RWPE1 (cell line): ENCODE measurements around the gene RHOBTB3.

Experiments used
- CTCF ChIA-PET: fragments of 350-600 bp; sonication (Branson Sonifier 250); formaldehyde crosslinking; extraction: SDS; loops from one replicate; lab custom pipeline; 2021; lab: Yijun Ruan, JAX
- POLR2A ChIA-PET: fragments of 400-600 bp; formaldehyde crosslinking; extraction: SDS; loops from one replicate; lab custom pipeline; 2020; ENCODE audit warnings: antibody characterized with exemption; ENCODE audit not compliant: low non-redundant PET; lab: Yijun Ruan, JAX
- DNase-seq: peaks from one replicate; pipeline ENCODE4 v3.0.0; 2012; ENCODE audit warnings: low spot score
- H3K27ac ChIP-seq: fragments of 450-650 bp; 2 replicates; pipeline ENCODE4 v1.5.1; 2017
- TF ChIP-seq, protein P1 (sequence below): fragments of 450-650 bp; conservative IDR thresholded peaks from 2 replicates; pipeline ENCODE4 v1.5.1; 2017; ENCODE audit warnings: low read depth, mild to moderate bottlenecking

Gene RHOBTB3

DNA sequence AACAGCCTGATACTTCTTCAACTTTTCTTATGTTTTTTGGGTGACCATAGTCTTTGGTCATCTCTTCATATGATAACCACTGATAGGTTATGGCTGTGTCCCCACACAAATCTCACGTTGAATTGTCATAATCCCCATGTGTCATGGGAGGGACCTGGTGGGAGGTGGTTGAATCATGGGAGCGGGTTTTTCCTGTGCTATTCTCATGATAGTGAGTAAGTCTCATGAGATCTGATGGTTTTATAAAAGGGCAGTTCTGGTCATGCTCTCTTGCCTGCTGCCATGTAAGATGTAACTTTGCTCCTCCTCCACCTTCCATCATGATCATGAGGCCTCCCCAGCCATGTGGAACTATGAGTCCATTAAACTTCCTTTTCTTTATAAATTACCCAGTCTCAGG lies 8.7 kb downstream of the RHOBTB3 start:
- no peak overlapping the region for H3K27ac ChIP-seq
- POLR2A ChIA-PET = no interaction called here
- CTCF ChIA-PET = no interaction called here

DNA sequence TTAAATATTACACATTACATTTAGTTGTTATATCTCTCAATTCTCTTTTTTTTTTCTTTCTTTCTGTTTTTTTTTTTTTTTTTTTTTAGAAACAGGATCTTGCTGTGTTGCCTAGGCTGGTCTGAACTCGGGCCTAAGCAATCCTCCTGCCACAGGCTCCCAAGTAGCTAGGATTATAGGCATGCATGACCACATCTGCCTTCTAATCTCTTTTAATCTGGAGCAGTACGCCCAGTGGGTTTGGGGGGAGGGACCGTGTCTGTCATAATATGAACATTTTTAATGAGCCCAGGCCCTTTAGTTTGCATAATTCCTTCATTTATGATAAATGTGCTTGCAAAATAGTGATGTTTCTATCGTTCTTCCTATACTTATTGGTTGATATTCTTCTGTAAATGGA lies 10.3 kb downstream of the RHOBTB3 start:
- DNase-seq = no peak
- ChIA-PET POLR2A (no interaction called here), CTCF (interaction anchor here (0.5 kb wide), 1 partner anchor 136 kb away, joined by 4 read pairs; no protein-coding TSS in a partner anchor)
- TF ChIP-seq, protein P1, sequence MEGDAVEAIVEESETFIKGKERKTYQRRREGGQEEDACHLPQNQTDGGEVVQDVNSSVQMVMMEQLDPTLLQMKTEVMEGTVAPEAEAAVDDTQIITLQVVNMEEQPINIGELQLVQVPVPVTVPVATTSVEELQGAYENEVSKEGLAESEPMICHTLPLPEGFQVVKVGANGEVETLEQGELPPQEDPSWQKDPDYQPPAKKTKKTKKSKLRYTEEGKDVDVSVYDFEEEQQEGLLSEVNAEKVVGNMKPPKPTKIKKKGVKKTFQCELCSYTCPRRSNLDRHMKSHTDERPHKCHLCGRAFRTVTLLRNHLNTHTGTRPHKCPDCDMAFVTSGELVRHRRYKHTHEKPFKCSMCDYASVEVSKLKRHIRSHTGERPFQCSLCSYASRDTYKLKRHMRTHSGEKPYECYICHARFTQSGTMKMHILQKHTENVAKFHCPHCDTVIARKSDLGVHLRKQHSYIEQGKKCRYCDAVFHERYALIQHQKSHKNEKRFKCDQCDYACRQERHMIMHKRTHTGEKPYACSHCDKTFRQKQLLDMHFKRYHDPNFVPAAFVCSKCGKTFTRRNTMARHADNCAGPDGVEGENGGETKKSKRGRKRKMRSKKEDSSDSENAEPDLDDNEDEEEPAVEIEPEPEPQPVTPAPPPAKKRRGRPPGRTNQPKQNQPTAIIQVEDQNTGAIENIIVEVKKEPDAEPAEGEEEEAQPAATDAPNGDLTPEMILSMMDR = no peak
- H3K27ac ChIP-seq = no peak overlapping the region

More for the DNA sequence above, 8.7 kb downstream of the RHOBTB3 start:
- TF ChIP-seq, protein P1 = no peak
- no peak for DNase-seq

DNA sequence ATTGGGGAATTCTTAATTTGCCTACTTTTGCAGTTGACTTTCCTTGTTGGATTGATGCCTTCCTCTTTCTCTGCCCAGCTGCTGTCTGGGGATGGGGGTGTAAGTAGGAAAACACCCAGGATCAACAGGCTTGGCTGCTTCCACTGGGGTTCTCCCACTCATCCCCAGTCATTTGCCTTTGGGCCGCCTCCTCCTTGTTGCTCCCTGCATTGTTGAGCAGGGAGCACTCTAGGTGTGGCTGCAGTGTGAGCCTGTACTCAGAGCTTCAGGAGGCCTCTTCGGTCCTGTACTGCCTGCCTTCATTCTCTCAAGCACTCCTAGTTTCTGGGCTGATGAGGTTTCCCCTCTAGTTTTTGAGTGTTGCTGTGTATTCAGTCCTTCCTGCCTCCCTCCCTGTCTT lies 12.1 kb downstream of the RHOBTB3 start:
- TF ChIP-seq, protein P1 = no peak
- ChIA-PET POLR2A (no interaction called here), CTCF (interaction anchor here (0.5 to 1.6 kb wide), 2 partner anchors 12 to 271 kb away, joined by 3 read pairs; partner anchors contain the start of gene RHOBTB3)
- H3K27ac ChIP-seq = no peak overlapping the region
- DNase-seq = no peak

DNA sequence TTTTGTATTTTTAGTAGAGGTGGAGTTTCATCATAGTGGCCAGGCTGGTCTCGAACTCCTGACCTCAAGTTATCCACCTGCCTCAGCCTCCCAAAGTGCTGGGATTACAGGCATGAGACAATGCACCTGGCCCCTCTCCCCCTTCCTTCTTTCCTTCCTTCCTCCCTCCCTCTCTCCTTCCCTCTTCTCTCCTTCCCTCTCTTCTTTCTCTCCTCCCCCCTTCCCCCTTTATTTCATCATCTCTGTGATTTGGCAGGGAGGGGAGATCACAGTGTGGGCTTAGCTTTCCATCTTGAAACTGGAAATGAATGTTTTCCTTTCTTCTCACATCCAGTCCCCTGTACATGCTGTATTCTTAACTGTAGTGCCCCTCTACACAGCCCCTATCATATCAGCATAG lies 12.7 kb downstream of the RHOBTB3 start:
- no peak for DNase-seq
- CTCF ChIA-PET = no interaction called here
- TF ChIP-seq, protein P1 = no peak

DNA sequence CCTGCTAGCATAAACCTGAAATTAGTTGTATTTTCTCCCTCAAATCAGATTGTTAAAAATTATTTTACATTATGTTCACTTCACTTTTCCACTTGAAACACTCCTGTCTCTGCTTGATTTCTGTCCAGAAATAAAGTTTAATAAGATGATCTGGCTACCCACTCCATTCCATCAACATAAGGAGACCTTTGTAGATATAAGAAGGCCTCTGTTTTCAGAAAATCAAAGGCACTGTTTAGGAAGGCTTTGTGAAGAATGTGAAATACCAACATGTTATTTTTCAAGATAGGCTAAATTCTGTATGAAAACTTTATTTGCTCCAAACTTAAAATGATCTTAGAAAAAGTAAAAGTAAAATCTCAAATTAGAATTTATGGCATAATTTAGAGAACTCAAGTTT lies 15.1 kb downstream of the RHOBTB3 start:
- TF ChIP-seq, protein P1 = no peak
- no peak for DNase-seq
- ChIA-PET CTCF (no interaction called here), POLR2A (no interaction called here)
- no peak overlapping the region for H3K27ac ChIP-seq

More for the DNA sequence above, 12.7 kb downstream of the RHOBTB3 start:
- H3K27ac ChIP-seq = no peak overlapping the region
- POLR2A ChIA-PET = no interaction called here

DNA sequence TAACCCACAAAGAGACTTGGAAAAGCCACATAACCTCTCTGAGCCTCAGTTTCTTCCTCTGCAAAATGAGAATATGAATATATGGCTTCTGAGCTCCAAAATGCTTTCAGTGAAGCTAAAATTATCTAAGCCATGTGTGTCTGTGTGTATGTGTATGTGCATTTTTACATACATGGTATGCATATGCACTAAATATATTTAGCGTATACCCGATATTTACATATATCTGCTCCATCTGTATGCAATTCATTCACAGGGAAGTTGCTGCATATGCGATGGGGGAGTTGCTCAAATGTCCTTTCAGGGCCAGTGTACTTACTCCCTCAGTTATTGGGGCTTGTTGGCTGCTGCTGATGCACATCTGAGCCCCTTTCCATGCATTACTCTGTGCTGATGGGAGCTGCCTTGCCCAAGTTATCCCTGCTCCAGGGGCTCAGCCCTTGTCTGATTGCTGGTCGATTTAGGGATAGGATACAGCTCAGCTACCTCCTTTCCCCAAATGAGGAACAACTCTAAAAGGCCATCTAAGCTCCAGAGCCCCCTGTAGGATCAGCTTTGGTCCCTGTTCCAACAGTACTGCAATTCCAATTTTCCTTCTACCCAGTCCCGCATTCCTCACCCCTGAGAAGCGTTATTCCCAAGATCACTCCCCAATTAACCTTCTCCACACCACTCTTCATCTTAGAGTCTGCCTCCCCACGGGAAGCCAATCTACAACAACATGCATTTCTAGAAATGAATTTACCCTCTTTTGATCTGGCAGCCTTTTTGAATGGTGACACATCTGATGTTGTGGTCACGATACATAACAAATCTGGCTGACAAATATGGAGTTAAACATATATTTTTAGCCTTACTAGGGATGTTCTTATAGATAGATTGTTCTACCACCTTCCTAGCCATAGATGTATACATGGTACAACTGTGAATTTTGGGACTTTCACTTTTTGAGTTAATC lies 15.9 kb downstream of the RHOBTB3 start:
- ChIA-PET POLR2A (no interaction called here), CTCF (interaction anchor here (0.7 kb wide), 1 partner anchor 100 kb away, joined by 4 read pairs; the partner anchor contains the start of gene RFESD)
- DNase-seq = no peak
- H3K27ac ChIP-seq = no peak overlapping the region
- TF ChIP-seq, protein P1 = no peak
